Measurements from ENCODE around the gene NPIPB6. TPM values are rescaled to one million over a fixed set of nuclear protein-coding genes. Genes with fewer than 3 reads are reported as not detected.

Gene NPIPB6
- polyA plus RNA-seq, 3 donors from 2014 or later: 0.12 to 0.19 TPM; not detected in 1

GRCh38 chr16:28317040-28317880, 46.0 kb downstream of the NPIPB6 start:
- DNase-seq: peak; percentile 74 to 81 (median 76)
- Mint-ChIP-seq H3K36me3 (peaks cover 3 to 23% (median 20%) of the 10 kb centered on the region in 3 donors), H3K4me1 (peaks cover 51 to 52% of the 10 kb centered on the region in 2 donors), H3K4me3 (peak overlapping the region; percentile 58 to 83 (median 70)), H3K27ac (peak overlapping the region; percentile 55 to 93 (median 92)), H3K9me3 (peaks cover 0 to 2% (median 0%) of the 10 kb centered on the region in 6 donors), H3K27me3 (ENCODE audit: low read depth in 3 of 3) (peaks cover 3 to 5% (median 4%) of the 10 kb centered on the region in 3 donors)

- peak overlapping the region in 5 of 6 donors; percentile 23 to 93 (median 45) for H3K27ac Mint-ChIP-seq
- DNase-seq: no peak
- peaks cover 63 to 64% of the 10 kb centered on the region in 2 donors for H3K4me1 Mint-ChIP-seq
- peaks cover 3 to 23% (median 21%) of the 10 kb centered on the region in 3 donors for H3K36me3 Mint-ChIP-seq
- H3K9me3 Mint-ChIP-seq: peaks cover 0 to 2% (median 0%) of the 10 kb centered on the region in 6 donors
- peaks cover 2 to 7% (median 3%) of the 10 kb centered on the region in 3 donors for H3K27me3 Mint-ChIP-seq (ENCODE audit: low read depth in 3 of 3)
- H3K4me3 Mint-ChIP-seq: peak overlapping the region in 3 of 5 donors; percentile 18 to 83 (median 33)
Observed at GRCh38 chr16:28316054-28316453, 47.3 kb downstream of the NPIPB6 start.

- no peaks in the 10 kb centered on the region for H3K9me3 Mint-ChIP-seq
- H3K36me3 Mint-ChIP-seq: peaks cover 7 to 25% (median 20%) of the 10 kb centered on the region in 3 donors
- peaks cover 87 to 89% of the 10 kb centered on the region in 2 donors for H3K4me1 Mint-ChIP-seq
- H3K27me3 Mint-ChIP-seq (ENCODE audit: low read depth in 3 of 3): peaks cover 8 to 20% (median 16%) of the 10 kb centered on the region in 3 donors
- H3K4me3 Mint-ChIP-seq: peak overlapping the region in 3 of 5 donors; percentile 8 to 63 (median 53)
- H3K27ac Mint-ChIP-seq: peak overlapping the region; percentile 46 to 98 (median 66)
- no peak for DNase-seq
Observed at GRCh38 chr16:28313587-28313986, 49.7 kb downstream of the NPIPB6 start.

- Mint-ChIP-seq H3K4me1 (peaks cover 88 to 95% of the 10 kb centered on the region in 2 donors), H3K36me3 (peaks cover 4 to 21% (median 16%) of the 10 kb centered on the region in 3 donors), H3K27me3 (ENCODE audit: low read depth in 3 of 3) (peaks cover 8 to 20% (median 14%) of the 10 kb centered on the region in 3 donors), H3K4me3 (peak overlapping the region; percentile 66 to 85 (median 80)), H3K27ac (peak overlapping the region; percentile 97 to 99 (median 99)), H3K9me3 (no peaks in the 10 kb centered on the region)
- DNase-seq: no peak
Observed at GRCh38 chr16:28312327-28312726, 51.0 kb downstream of the NPIPB6 start.

GRCh38 chr16:28311913-28312312, 51.4 kb downstream of the NPIPB6 start:
- H3K4me3 Mint-ChIP-seq: peak overlapping the region; percentile 66 to 85 (median 80)

GRCh38 chr16:28311413-28311812, 51.9 kb downstream of the NPIPB6 start:
- Mint-ChIP-seq H3K4me3 (peak overlapping the region; percentile 71 to 85 (median 80)), H3K27ac (peak overlapping the region; percentile 97 to 99 (median 99)), H3K4me1 (peaks cover 87 to 95% of the 10 kb centered on the region in 2 donors), H3K9me3 (no peaks in the 10 kb centered on the region), H3K36me3 (peaks cover 4 to 18% (median 13%) of the 10 kb centered on the region in 3 donors), H3K27me3 (ENCODE audit: low read depth in 3 of 3) (peaks cover 6 to 20% (median 11%) of the 10 kb centered on the region in 3 donors)
- DNase-seq: no peak

More at GRCh38 chr16:28311913-28312312, 51.4 kb downstream of the NPIPB6 start:
- Mint-ChIP-seq H3K27me3 (ENCODE audit: low read depth in 3 of 3) (peaks cover 7 to 20% (median 12%) of the 10 kb centered on the region in 3 donors), H3K9me3 (no peaks in the 10 kb centered on the region), H3K4me1 (peaks cover 87 to 95% of the 10 kb centered on the region in 2 donors), H3K36me3 (peaks cover 4 to 19% (median 14%) of the 10 kb centered on the region in 3 donors), H3K27ac (peak overlapping the region; percentile 97 to 99 (median 99))
- peak; percentile 51 to 56 (median 54) for DNase-seq

GRCh38 chr16:28310796-28311195, 52.5 kb downstream of the NPIPB6 start:
- H3K9me3 Mint-ChIP-seq: peaks cover 0 to 1% (median 0%) of the 10 kb centered on the region in 6 donors
- peak overlapping the region; percentile 97 to 99 (median 99) for H3K27ac Mint-ChIP-seq
- H3K4me3 Mint-ChIP-seq: peak overlapping the region; percentile 71 to 85 (median 80)
- H3K4me1 Mint-ChIP-seq: peaks cover 87 to 95% of the 10 kb centered on the region in 2 donors
- DNase-seq: no peak
- peaks cover 4 to 20% (median 14%) of the 10 kb centered on the region in 3 donors for H3K36me3 Mint-ChIP-seq
- H3K27me3 Mint-ChIP-seq (ENCODE audit: low read depth in 3 of 3): peaks cover 6 to 20% (median 11%) of the 10 kb centered on the region in 3 donors

GRCh38 chr16:28309811-28310311, 53.4 kb downstream of the NPIPB6 start:
- Mint-ChIP-seq H3K4me1 (peaks cover 84 to 93% of the 10 kb centered on the region in 2 donors), H3K27me3 (ENCODE audit: low read depth in 3 of 3) (peaks cover 6 to 20% (median 11%) of the 10 kb centered on the region in 3 donors)
- DNase-seq: peak; percentile 97 to 98 (median 97)

GRCh38 chr16:28308794-28309584, 54.3 kb downstream of the NPIPB6 start:
- H3K9me3 Mint-ChIP-seq: peaks cover 0 to 1% (median 0%) of the 10 kb centered on the region in 6 donors
- peaks cover 81 to 91% of the 10 kb centered on the region in 2 donors for H3K4me1 Mint-ChIP-seq
- H3K4me3 Mint-ChIP-seq: peak overlapping the region; percentile 50 to 85 (median 64)
- H3K36me3 Mint-ChIP-seq: peaks cover 8 to 28% (median 16%) of the 10 kb centered on the region in 3 donors
- H3K27me3 Mint-ChIP-seq (ENCODE audit: low read depth in 3 of 3): peaks cover 6 to 20% (median 11%) of the 10 kb centered on the region in 3 donors
- no peak for DNase-seq
- H3K27ac Mint-ChIP-seq: peak overlapping the region; percentile 97 to 99 (median 99)

More at GRCh38 chr16:28309811-28310311, 53.4 kb downstream of the NPIPB6 start:
- Mint-ChIP-seq H3K4me3 (peak overlapping the region; percentile 71 to 85 (median 80)), H3K27ac (peak overlapping the region; percentile 97 to 99 (median 99)), H3K9me3 (peaks cover 0 to 1% (median 0%) of the 10 kb centered on the region in 6 donors), H3K36me3 (peaks cover 7 to 22% (median 13%) of the 10 kb centered on the region in 3 donors)

GRCh38 chr16:28307936-28308335, 55.4 kb downstream of the NPIPB6 start:
- Mint-ChIP-seq H3K9me3 (peaks cover 0 to 1% (median 0%) of the 10 kb centered on the region in 6 donors), H3K27ac (peak overlapping the region; percentile 79 to 99 (median 92)), H3K4me3 (peak overlapping the region in 3 of 5 donors; percentile 4 to 28 (median 21)), H3K27me3 (ENCODE audit: low read depth in 3 of 3) (peaks cover 6 to 20% (median 11%) of the 10 kb centered on the region in 3 donors), H3K36me3 (peaks cover 8 to 28% (median 17%) of the 10 kb centered on the region in 3 donors), H3K4me1 (peaks cover 82 to 91% of the 10 kb centered on the region in 2 donors)
- no peak for DNase-seq

- H3K4me3 Mint-ChIP-seq: no peak overlapping the region
- peak overlapping the region in 5 of 6 donors; percentile 55 to 71 (median 67) for H3K27ac Mint-ChIP-seq
- no peak for DNase-seq
- H3K36me3 Mint-ChIP-seq: peaks cover 7 to 28% (median 8%) of the 10 kb centered on the region in 3 donors
- peaks cover 0 to 4% (median 0%) of the 10 kb centered on the region in 6 donors for H3K9me3 Mint-ChIP-seq
- H3K4me1 Mint-ChIP-seq: peaks cover 75 to 88% of the 10 kb centered on the region in 2 donors
- H3K27me3 Mint-ChIP-seq (ENCODE audit: low read depth in 3 of 3): peaks cover 2 to 5% (median 4%) of the 10 kb centered on the region in 3 donors
Observed at GRCh38 chr16:28304214-28304613, 59.1 kb downstream of the NPIPB6 start.

- H3K4me3 Mint-ChIP-seq: no peak overlapping the region
- peaks cover 76 to 88% of the 10 kb centered on the region in 2 donors for H3K4me1 Mint-ChIP-seq
- H3K27ac Mint-ChIP-seq: peak overlapping the region; percentile 52 to 81 (median 72)
- peaks cover 0 to 5% (median 0%) of the 10 kb centered on the region in 3 donors for H3K27me3 Mint-ChIP-seq (ENCODE audit: low read depth in 3 of 3)
- no peak for DNase-seq
- H3K9me3 Mint-ChIP-seq: peaks cover 0 to 4% (median 0%) of the 10 kb centered on the region in 6 donors
- H3K36me3 Mint-ChIP-seq: peaks cover 4 to 21% (median 7%) of the 10 kb centered on the region in 3 donors
Observed at GRCh38 chr16:28303132-28303531, 60.2 kb downstream of the NPIPB6 start.
